ENCODE measurements around the gene PARD3B. TPM values are rescaled to one million over a fixed set of nuclear protein-coding genes. Genes with fewer than 3 reads are reported as not detected.

Gene PARD3B
- total and polyA plus RNA-seq, 3 experiments from 2014 or later, result 0.11 to 0.26 TPM; not detected in 1

- Histone ChIP-seq H3K36me3 (ENCODE audit: insufficient read depth, low read length) (no peaks in the 10 kb centered on the region), H3K4me1 (ENCODE audit: insufficient read depth, low read length) (peaks cover 4% of the 10 kb centered on the region), H3K4me3 (ENCODE audit: low read length) (no peak overlapping the region), H3K9me3 (ENCODE audit: low read length) (no peaks in the 10 kb centered on the region), H3K27me3 (ENCODE audit: insufficient read depth, low read length, poor library complexity, severe bottlenecking) (no peaks in the 10 kb centered on the region), H3K27ac (ENCODE audit: low read depth, low read length) (no peak overlapping the region)
- Mint-ChIP-seq H3K27me3 (no peaks in the 10 kb centered on the region), H3K27ac (no peak overlapping the region), H3K36me3 (no peaks in the 10 kb centered on the region), H3K4me3 (no peak overlapping the region), H3K4me1 (peaks cover 0 to 3% (median 0%) of the 10 kb centered on the region in 3 donors), H3K9me3 (no peaks in the 10 kb centered on the region)
- POLR2A ChIA-PET, result no interaction called here
- DNase-seq, result no peak
- CTCF ChIA-PET, result no interaction called here
These were observed 142.5 kb downstream of the PARD3B start for GRCh38 chr2:204687776-204688175.

GRCh38 chr2:204691911-204692510 is 146.7 kb downstream of the PARD3B start:
- no peak overlapping the region for H3K4me3 Mint-ChIP-seq
- H3K36me3 ChIP-seq (ENCODE audit: insufficient read depth, low read length), result no peaks in the 10 kb centered on the region
- H3K27ac Mint-ChIP-seq, result no peak overlapping the region
- H3K9me3 Mint-ChIP-seq, result no peaks in the 10 kb centered on the region
- H3K4me3 ChIP-seq (ENCODE audit: low read length), result no peak overlapping the region
- H3K4me1 ChIP-seq (ENCODE audit: insufficient read depth, low read length), result peaks cover 4% of the 10 kb centered on the region
- peak in 1 of 5 donors; percentile 23 for DNase-seq
- H3K9me3 ChIP-seq (ENCODE audit: low read length), result no peaks in the 10 kb centered on the region
- peaks cover 0 to 4% (median 0%) of the 10 kb centered on the region in 3 donors for H3K4me1 Mint-ChIP-seq
- no peaks in the 10 kb centered on the region for H3K27me3 Mint-ChIP-seq
- no peak overlapping the region for H3K27ac ChIP-seq (ENCODE audit: low read depth, low read length)
- CTCF ChIA-PET, result no interaction called here
- POLR2A ChIA-PET, result no interaction called here
- no peaks in the 10 kb centered on the region for H3K36me3 Mint-ChIP-seq
- H3K27me3 ChIP-seq (ENCODE audit: insufficient read depth, low read length, poor library complexity, severe bottlenecking), result no peaks in the 10 kb centered on the region

GRCh38 chr2:204692790-204693189 is 147.5 kb downstream of the PARD3B start:
- CTCF ChIA-PET, result no interaction called here
- POLR2A ChIA-PET, result no interaction called here

GRCh38 chr2:204693262-204693661 is 148.0 kb downstream of the PARD3B start:
- H3K4me3 ChIP-seq (ENCODE audit: low read length), result no peak overlapping the region
- H3K9me3 Mint-ChIP-seq, result no peaks in the 10 kb centered on the region
- no peaks in the 10 kb centered on the region for H3K9me3 ChIP-seq (ENCODE audit: low read length)
- no peak overlapping the region for H3K4me3 Mint-ChIP-seq
- no peak for DNase-seq
- CTCF ChIA-PET, result no interaction called here
- peaks cover 0 to 4% (median 0%) of the 10 kb centered on the region in 3 donors for H3K4me1 Mint-ChIP-seq
- POLR2A ChIA-PET, result no interaction called here
- H3K4me1 ChIP-seq (ENCODE audit: insufficient read depth, low read length), result peaks cover 4% of the 10 kb centered on the region
- H3K27me3 ChIP-seq (ENCODE audit: insufficient read depth, low read length, poor library complexity, severe bottlenecking), result no peaks in the 10 kb centered on the region
- H3K36me3 Mint-ChIP-seq, result no peaks in the 10 kb centered on the region
- no peak overlapping the region for H3K27ac Mint-ChIP-seq
- no peaks in the 10 kb centered on the region for H3K27me3 Mint-ChIP-seq
- H3K27ac ChIP-seq (ENCODE audit: low read depth, low read length), result no peak overlapping the region
- H3K36me3 ChIP-seq (ENCODE audit: insufficient read depth, low read length), result no peaks in the 10 kb centered on the region

More at GRCh38 chr2:204692790-204693189, 147.5 kb downstream of the PARD3B start:
- Histone ChIP-seq H3K27ac (ENCODE audit: low read depth, low read length) (no peak overlapping the region), H3K4me1 (ENCODE audit: insufficient read depth, low read length) (peaks cover 4% of the 10 kb centered on the region), H3K4me3 (ENCODE audit: low read length) (no peak overlapping the region), H3K9me3 (ENCODE audit: low read length) (no peaks in the 10 kb centered on the region), H3K36me3 (ENCODE audit: insufficient read depth, low read length) (no peaks in the 10 kb centered on the region), H3K27me3 (ENCODE audit: insufficient read depth, low read length, poor library complexity, severe bottlenecking) (no peaks in the 10 kb centered on the region)
- Mint-ChIP-seq H3K36me3 (no peaks in the 10 kb centered on the region), H3K27ac (no peak overlapping the region), H3K4me1 (peaks cover 0 to 4% (median 0%) of the 10 kb centered on the region in 3 donors), H3K9me3 (no peaks in the 10 kb centered on the region), H3K27me3 (no peaks in the 10 kb centered on the region), H3K4me3 (no peak overlapping the region)
- no peak for DNase-seq

GRCh38 chr2:204695506-204695905 is 150.2 kb downstream of the PARD3B start:
- POLR2A ChIA-PET, result no interaction called here
- no peak overlapping the region for H3K4me3 Mint-ChIP-seq
- Histone ChIP-seq H3K4me1 (ENCODE audit: insufficient read depth, low read length) (peaks cover 4% of the 10 kb centered on the region), H3K27me3 (ENCODE audit: insufficient read depth, low read length, poor library complexity, severe bottlenecking) (no peaks in the 10 kb centered on the region), H3K27ac (ENCODE audit: low read depth, low read length) (no peak overlapping the region), H3K4me3 (ENCODE audit: low read length) (no peak overlapping the region), H3K9me3 (ENCODE audit: low read length) (no peaks in the 10 kb centered on the region), H3K36me3 (ENCODE audit: insufficient read depth, low read length) (no peaks in the 10 kb centered on the region)
- H3K27ac Mint-ChIP-seq, result no peak overlapping the region
- H3K36me3 Mint-ChIP-seq, result no peaks in the 10 kb centered on the region
- no peaks in the 10 kb centered on the region for H3K9me3 Mint-ChIP-seq
- no peaks in the 10 kb centered on the region for H3K27me3 Mint-ChIP-seq
- peaks cover 0 to 4% (median 0%) of the 10 kb centered on the region in 3 donors for H3K4me1 Mint-ChIP-seq
- DNase-seq, result no peak
- CTCF ChIA-PET, result no interaction called here

GRCh38 chr2:204696124-204696523 is 150.8 kb downstream of the PARD3B start:
- H3K4me1 ChIP-seq (ENCODE audit: insufficient read depth, low read length), result peaks cover 4% of the 10 kb centered on the region
- no peaks in the 10 kb centered on the region for H3K27me3 ChIP-seq (ENCODE audit: insufficient read depth, low read length, poor library complexity, severe bottlenecking)
- H3K4me3 ChIP-seq (ENCODE audit: low read length), result no peak overlapping the region
- Mint-ChIP-seq H3K27ac (no peak overlapping the region), H3K4me1 (peaks cover 0 to 4% (median 0%) of the 10 kb centered on the region in 3 donors), H3K4me3 (no peak overlapping the region), H3K9me3 (no peaks in the 10 kb centered on the region), H3K36me3 (no peaks in the 10 kb centered on the region), H3K27me3 (no peaks in the 10 kb centered on the region)
- H3K27ac ChIP-seq (ENCODE audit: low read depth, low read length), result no peak overlapping the region
- DNase-seq, result no peak
- no peaks in the 10 kb centered on the region for H3K9me3 ChIP-seq (ENCODE audit: low read length)
- ChIA-PET CTCF (no interaction called here), POLR2A (no interaction called here)
- no peaks in the 10 kb centered on the region for H3K36me3 ChIP-seq (ENCODE audit: insufficient read depth, low read length)

- H3K27me3 Mint-ChIP-seq, result peaks cover 0 to 2% of the 10 kb centered on the region in 2 donors
- ChIA-PET POLR2A (no interaction called here), CTCF (no interaction called here)
- H3K9me3 Mint-ChIP-seq, result no peaks in the 10 kb centered on the region
- no peak overlapping the region for H3K27ac Mint-ChIP-seq
- no peaks in the 10 kb centered on the region for H3K4me1 Mint-ChIP-seq
- Histone ChIP-seq H3K9me3 (ENCODE audit: low read length) (no peaks in the 10 kb centered on the region), H3K27ac (ENCODE audit: low read depth, low read length) (no peak overlapping the region), H3K27me3 (ENCODE audit: insufficient read depth, low read length, poor library complexity, severe bottlenecking) (no peaks in the 10 kb centered on the region), H3K36me3 (ENCODE audit: insufficient read depth, low read length) (no peaks in the 10 kb centered on the region), H3K4me3 (ENCODE audit: low read length) (no peak overlapping the region), H3K4me1 (ENCODE audit: insufficient read depth, low read length) (no peaks in the 10 kb centered on the region)
- no peak for DNase-seq
- H3K36me3 Mint-ChIP-seq, result no peaks in the 10 kb centered on the region
- no peak overlapping the region for H3K4me3 Mint-ChIP-seq
These were observed 160.1 kb downstream of the PARD3B start for GRCh38 chr2:204705243-204705932.

GRCh38 chr2:204706939-204707338 is 161.7 kb downstream of the PARD3B start:
- Mint-ChIP-seq H3K36me3 (no peaks in the 10 kb centered on the region), H3K4me1 (no peaks in the 10 kb centered on the region), H3K4me3 (no peak overlapping the region), H3K9me3 (no peaks in the 10 kb centered on the region), H3K27ac (no peak overlapping the region), H3K27me3 (peaks cover 0 to 2% of the 10 kb centered on the region in 2 donors)
- Histone ChIP-seq H3K4me1 (ENCODE audit: insufficient read depth, low read length) (no peaks in the 10 kb centered on the region), H3K9me3 (ENCODE audit: low read length) (no peaks in the 10 kb centered on the region), H3K27me3 (ENCODE audit: insufficient read depth, low read length, poor library complexity, severe bottlenecking) (no peaks in the 10 kb centered on the region), H3K27ac (ENCODE audit: low read depth, low read length) (no peak overlapping the region), H3K36me3 (ENCODE audit: insufficient read depth, low read length) (no peaks in the 10 kb centered on the region), H3K4me3 (ENCODE audit: low read length) (no peak overlapping the region)
- POLR2A ChIA-PET, result no interaction called here
- DNase-seq, result no peak
- CTCF ChIA-PET, result no interaction called here

Data from CD8-positive, alpha-beta memory T cell (primary cell).